C4-2B (cell line): ENCODE measurements around the gene TMEM9.

Experiments
- ZFX ChIP-seq: fragments of 450-650 bp; IDR thresholded peaks from 2 replicates; pipeline ENCODE4 v1.6.1; 2017
- TF ChIP-seq, protein P1 (sequence below): fragments of 450-650 bp; conservative IDR thresholded peaks from 2 replicates; pipeline ENCODE4 v1.5.1; 2017; ENCODE audit warnings: mild to moderate bottlenecking

DNA sequence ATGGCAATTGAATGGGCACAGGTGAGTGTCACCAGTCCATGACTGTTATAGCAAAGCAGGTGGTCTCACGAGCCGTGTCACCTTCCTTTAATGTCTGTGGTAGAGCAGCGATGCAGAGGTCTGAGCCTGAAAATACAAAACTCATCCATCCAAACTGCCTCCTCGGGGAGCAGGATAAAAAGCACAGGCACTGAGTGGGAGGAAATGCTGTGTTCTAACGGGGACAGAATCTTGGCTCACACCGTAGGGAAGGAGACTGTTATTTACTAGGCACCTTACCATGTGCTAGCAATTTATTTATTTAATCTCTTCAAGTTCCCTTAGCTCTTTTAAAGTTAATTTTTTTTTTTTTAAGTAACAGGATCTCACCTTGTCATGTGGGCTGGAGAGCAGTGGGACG, 28.5 kb downstream of the TMEM9 start:
- TF ChIP-seq, protein P1, sequence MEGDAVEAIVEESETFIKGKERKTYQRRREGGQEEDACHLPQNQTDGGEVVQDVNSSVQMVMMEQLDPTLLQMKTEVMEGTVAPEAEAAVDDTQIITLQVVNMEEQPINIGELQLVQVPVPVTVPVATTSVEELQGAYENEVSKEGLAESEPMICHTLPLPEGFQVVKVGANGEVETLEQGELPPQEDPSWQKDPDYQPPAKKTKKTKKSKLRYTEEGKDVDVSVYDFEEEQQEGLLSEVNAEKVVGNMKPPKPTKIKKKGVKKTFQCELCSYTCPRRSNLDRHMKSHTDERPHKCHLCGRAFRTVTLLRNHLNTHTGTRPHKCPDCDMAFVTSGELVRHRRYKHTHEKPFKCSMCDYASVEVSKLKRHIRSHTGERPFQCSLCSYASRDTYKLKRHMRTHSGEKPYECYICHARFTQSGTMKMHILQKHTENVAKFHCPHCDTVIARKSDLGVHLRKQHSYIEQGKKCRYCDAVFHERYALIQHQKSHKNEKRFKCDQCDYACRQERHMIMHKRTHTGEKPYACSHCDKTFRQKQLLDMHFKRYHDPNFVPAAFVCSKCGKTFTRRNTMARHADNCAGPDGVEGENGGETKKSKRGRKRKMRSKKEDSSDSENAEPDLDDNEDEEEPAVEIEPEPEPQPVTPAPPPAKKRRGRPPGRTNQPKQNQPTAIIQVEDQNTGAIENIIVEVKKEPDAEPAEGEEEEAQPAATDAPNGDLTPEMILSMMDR, result no peak
- no peak for TF ChIP-seq ZFX
